CD14-positive monocyte (primary cell): Measurements from ENCODE around the gene CYP4F2. TPM values are rescaled to one million over a fixed set of nuclear protein-coding genes. Genes with fewer than 3 reads are reported as not detected.

Experiments
- DNase-seq, 3 donors: peaks; one replicate each; pipeline ENCODE4 v3.0.0-alpha.2; 2011 to 2022
- H2AFZ ChIP-seq: 2 replicates; pipeline ENCODE4 v1.6.0; 2012; ENCODE audit warnings: mild to moderate bottlenecking, low read depth, low read length, inconsistent platforms; ENCODE audit not compliant: insufficient read depth, poor library complexity, severe bottlenecking
- H3K27ac ChIP-seq, 2 donors: 1 replicate in 1 of 2; 2 replicates in 1 of 2; pipeline ENCODE4 v1.5.1; 2012 to 2013; ENCODE audit warnings: low read length in 2 of 2, control low read depth in 1 of 2, inconsistent platforms in 1 of 2, low read depth in 1 of 2, mild to moderate bottlenecking in 1 of 2
- H3K27me3 ChIP-seq, 2 donors: one replicate each; pipeline versions ENCODE4 v1.6.0 to v1.6.1; 2011 to 2013; ENCODE audit warnings: low read length in 2 of 2; ENCODE audit not compliant: control insufficient read depth in 2 of 2, insufficient read depth in 2 of 2
- H3K36me3 ChIP-seq, 2 donors: replicated peaks in 1 of 2; 1 replicate in 1 of 2; 2 replicates in 1 of 2; pipeline versions ENCODE4 v1.5.1 to v1.6.1; 2012 to 2013; ENCODE audit warnings: low read length in 2 of 2, control low read depth in 1 of 2, inconsistent platforms in 1 of 2, mild to moderate bottlenecking in 1 of 2; ENCODE audit not compliant: insufficient read depth in 2 of 2, control insufficient read depth in 1 of 2
- H3K4me1 ChIP-seq, 2 donors: 1 replicate in 1 of 2; 2 replicates in 1 of 2; pipeline versions ENCODE4 v1.5.1 to v1.6.1; 2012 to 2013; ENCODE audit warnings: low read length in 2 of 2, control low read depth in 1 of 2, inconsistent platforms in 1 of 2, mild to moderate bottlenecking in 1 of 2, moderate library complexity in 1 of 2; ENCODE audit not compliant: insufficient read depth in 2 of 2, control insufficient read depth in 1 of 2
- H3K4me2 ChIP-seq: replicated peaks from 2 replicates; pipeline ENCODE3; 2012; ENCODE audit warnings: low read length, moderate library complexity, mild to moderate bottlenecking; ENCODE audit not compliant: poor library complexity, severe bottlenecking; ENCODE audit errors: extremely low read depth
- H3K4me3 ChIP-seq, 3 experiments: fragments of 200-600 bp in 1 of 3; sonication (generic) in 1 of 3; replicated peaks in 1 of 3; 1 replicate in 2 of 3; 2 replicates in 1 of 3; pipeline ENCODE4 v1.5.1; 2011 to 2013; ENCODE audit warnings: low read length in 3 of 3, mild to moderate bottlenecking in 3 of 3, control low read depth in 2 of 3, low read depth in 2 of 3, inconsistent platforms in 1 of 3, moderate library complexity in 1 of 3
- H3K79me2 ChIP-seq: 2 replicates; pipeline ENCODE4 v1.6.0; 2012; ENCODE audit warnings: mild to moderate bottlenecking, control low read depth, inconsistent platforms, low read length, moderate library complexity; ENCODE audit not compliant: insufficient read depth
- H3K9ac ChIP-seq: 2 replicates; pipeline ENCODE4 v1.6.0; 2017; ENCODE audit warnings: low read length, mild to moderate bottlenecking; ENCODE audit not compliant: insufficient read depth, poor library complexity, severe bottlenecking
- H3K9me3 ChIP-seq, 2 donors: replicated peaks in 1 of 2; 1 replicate in 1 of 2; 2 replicates in 1 of 2; pipeline versions ENCODE4 v1.5.1 to v1.6.1; 2012 to 2013; ENCODE audit warnings: low read length in 2 of 2, control low read depth in 1 of 2; ENCODE audit not compliant: control insufficient read depth in 1 of 2, insufficient read depth in 1 of 2
- H4K20me1 ChIP-seq: 2 replicates; pipeline ENCODE4 v1.6.0; 2012; ENCODE audit warnings: mild to moderate bottlenecking, low read length, control low read depth, moderate library complexity; ENCODE audit not compliant: insufficient read depth
- H3K27ac Mint-ChIP-seq, 7 donors: one replicate each; pipeline ENCODE4 v1.8.0; 2020; ENCODE audit warnings: mild to moderate bottlenecking in 7 of 7, mixed read lengths in 7 of 7, moderate library complexity in 6 of 7, inconsistent platforms in 2 of 7
- H3K27me3 Mint-ChIP-seq, 3 donors: one replicate each; pipeline ENCODE4 v1.8.0; 2021 to 2022; ENCODE audit warnings: low read depth in 3 of 3, mild to moderate bottlenecking in 3 of 3, mixed read lengths in 3 of 3, moderate library complexity in 3 of 3, inconsistent platforms in 1 of 3
- H3K36me3 Mint-ChIP-seq, 2 donors: one replicate each; pipeline ENCODE4 v1.8.0; 2020; ENCODE audit warnings: mixed read lengths in 2 of 2, inconsistent platforms in 1 of 2, mild to moderate bottlenecking in 1 of 2
- H3K4me1 Mint-ChIP-seq: one replicate; pipeline ENCODE4 v1.8.0; 2020; ENCODE audit warnings: mild to moderate bottlenecking, mixed read lengths
- H3K4me3 Mint-ChIP-seq, 2 donors: one replicate each; pipeline ENCODE4 v1.8.0; 2020; ENCODE audit warnings: mild to moderate bottlenecking in 2 of 2, mixed read lengths in 2 of 2, moderate library complexity in 1 of 2
- H3K9me3 Mint-ChIP-seq, 7 donors: one replicate each; pipeline ENCODE4 v1.8.0; 2020 to 2022; ENCODE audit warnings: mixed read lengths in 7 of 7, mild to moderate bottlenecking in 6 of 7, moderate library complexity in 6 of 7, inconsistent platforms in 2 of 7
- CTCF ChIP-seq: fragments of 200-600 bp; IDR thresholded peaks from one replicate; pipeline ENCODE4 v1.8.0; 2022; ENCODE audit warnings: antibody characterized with exemption, mild to moderate bottlenecking
- WGBS: methylation state at CpG from one replicate; pipeline ENCODE4 v1.1.5; 2013; ENCODE audit warnings: missing lambda C conversion rate; ENCODE audit not compliant: insufficient coverage; 5-methylcytosine and 5-hydroxymethylcytosine counted together
- intact Hi-C, 2 donors: fragments of 100-400 bp; cut with micrococcal nuclease; formaldehyde crosslinking; loops; one replicate each; pipeline versions ENCODE4 v1.15.0 to v1.15.1; 2023
- polyA plus RNA-seq, 3 donors: library from polyadenylated mRNA; depleted of rRNA in 1 of 3; unstranded in 2 of 3; stranded (reverse) in 1 of 3; fragments of 300-500 nt in 2 of 3; fragments of >200 nt in 1 of 3; fragmentation: Illumina TruSeq in 2 of 3; gene quantifications; 1 replicate in 2 of 3; 2 replicates in 1 of 3; pipeline ENCODE4 v1.2.3, GENCODE V29; 2012 to 2021

Gene CYP4F2
- polyA plus RNA-seq, 3 donors: not detected

- H3K4me3 ChIP-seq: no peak overlapping the region
- H3K36me3 Mint-ChIP-seq: no peaks in the 10 kb centered on the region
- H3K9me3 Mint-ChIP-seq: no peaks in the 10 kb centered on the region
- H4K20me1 ChIP-seq: no peaks in the 10 kb centered on the region
- peaks cover 12% of the 10 kb centered on the region for H3K4me1 Mint-ChIP-seq
- H3K27me3 Mint-ChIP-seq: peaks cover 1 to 6% (median 6%) of the 10 kb centered on the region in 3 donors
- H3K27ac Mint-ChIP-seq: no peak overlapping the region
- no peaks in the 10 kb centered on the region for H3K36me3 ChIP-seq
- no peak overlapping the region for H2AFZ ChIP-seq
- no peak overlapping the region for H3K27ac ChIP-seq
- no peak overlapping the region for H3K9ac ChIP-seq
- no peaks in the 10 kb centered on the region for H3K9me3 ChIP-seq
- no peaks in the 10 kb centered on the region for H3K27me3 ChIP-seq
- intact Hi-C loops: no loop called here
- no peak for TF ChIP-seq CTCF
- H3K4me3 Mint-ChIP-seq: no peak overlapping the region
- peaks cover 7 to 9% of the 10 kb centered on the region in 2 donors for H3K4me1 ChIP-seq
- no peak overlapping the region for H3K4me2 ChIP-seq
- 98% methylated on average over 5 of the region's 5 CpGs for WGBS
- no peak for DNase-seq
- no peaks in the 10 kb centered on the region for H3K79me2 ChIP-seq
Measured at GRCh38 chr19:15831626-15832025, 66.2 kb downstream of the CYP4F2 start.

DNA sequence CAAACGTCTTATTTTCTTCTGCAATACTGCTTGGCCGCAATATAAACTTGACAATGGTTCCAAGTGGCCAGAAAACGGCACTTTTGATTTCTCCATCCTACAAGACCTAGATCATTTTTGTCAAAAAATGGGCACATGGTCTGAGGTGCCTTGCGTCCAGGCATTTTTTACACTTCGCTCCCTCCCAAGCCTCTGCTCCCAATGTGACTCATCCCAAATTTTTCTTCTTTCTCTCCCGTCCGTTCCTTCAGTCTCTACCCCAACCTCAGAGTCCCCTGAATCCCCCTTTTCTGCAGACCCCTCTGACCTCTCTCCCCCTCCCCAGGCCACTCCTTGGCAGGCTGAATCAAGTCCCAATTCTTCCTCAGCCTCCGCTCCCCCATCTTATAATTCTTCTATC, 68.1 kb downstream of the CYP4F2 start:
- H3K9ac ChIP-seq: no peak overlapping the region
- no peak overlapping the region for H3K4me3 ChIP-seq
- H4K20me1 ChIP-seq: no peaks in the 10 kb centered on the region
- no peaks in the 10 kb centered on the region for H3K79me2 ChIP-seq
- H3K27ac Mint-ChIP-seq: peak overlapping the region in 1 of 7 donors; percentile 15
- peaks cover 5% of the 10 kb centered on the region for H3K4me1 Mint-ChIP-seq
- no peak overlapping the region for H3K4me3 Mint-ChIP-seq
- intact Hi-C loops: no loop called here
- H2AFZ ChIP-seq: no peak overlapping the region
- no peaks in the 10 kb centered on the region for H3K4me1 ChIP-seq
- no peak overlapping the region for H3K27ac ChIP-seq
- 92% methylated on average over 7 of the region's 8 CpGs for WGBS
- H3K4me2 ChIP-seq: no peak overlapping the region
- no peak for TF ChIP-seq CTCF
- H3K36me3 ChIP-seq: no peaks in the 10 kb centered on the region
- no peaks in the 10 kb centered on the region for H3K27me3 ChIP-seq
- no peak for DNase-seq
- no peaks in the 10 kb centered on the region for H3K36me3 Mint-ChIP-seq
- H3K27me3 Mint-ChIP-seq: peaks cover 1 to 10% (median 5%) of the 10 kb centered on the region in 3 donors
- H3K9me3 ChIP-seq: no peaks in the 10 kb centered on the region
- no peaks in the 10 kb centered on the region for H3K9me3 Mint-ChIP-seq
